H1 (cell line): ENCODE measurements around the gene KLHL17. TPM values are rescaled to one million over a fixed set of nuclear protein-coding genes. Genes with fewer than 3 reads are reported as not detected.

Experiments
- CTCF ChIA-PET: fragments of 300-600 bp; sonication (Branson Sonifier 250); formaldehyde crosslinking; loops from one replicate; lab custom pipeline; 2021; ENCODE audit not compliant: partially characterized antibody; lab: Charles Lee
- POLR2A ChIA-PET: fragments of 300-600 bp; sonication (Branson Sonifier 250); formaldehyde crosslinking; loops from one replicate; lab custom pipeline; 2021; ENCODE audit warnings: inconsistent platforms; ENCODE audit not compliant: partially characterized antibody; lab: Charles Lee
- DNase-seq, 2 experiments: peaks; one replicate each; pipeline versions ENCODE4 v3.0.0 to v3.0.0-alpha.2; 2010 to 2022; ENCODE audit warnings: low spot score in 2 of 2, low read depth in 1 of 2, mixed read lengths in 1 of 2
- FAIRE-seq: peaks from 2 replicates; lab custom pipeline; 2011; peaks lifted over from hg19 to GRCh38; lab: Jason Lieb, UNC
- H2AFZ ChIP-seq: 2 replicates; pipeline ENCODE4 v1.8.1; 2012; ENCODE audit warnings: low read length, inconsistent platforms
- H2AK5ac ChIP-seq: 2 replicates; pipeline ENCODE4 v1.6.1; 2013; ENCODE audit warnings: low read depth, low read length
- H2BK120ac ChIP-seq: replicated peaks from 2 replicates; pipeline ENCODE3; 2013; ENCODE audit warnings: low read depth, low read length, inconsistent platforms
- H2BK12ac ChIP-seq: 2 replicates; pipeline ENCODE4 v1.6.1; 2013; ENCODE audit warnings: low read depth, low read length
- H2BK15ac ChIP-seq: 2 replicates; pipeline ENCODE4 v1.6.1; 2013; ENCODE audit warnings: low read length
- H2BK20ac ChIP-seq: 2 replicates; pipeline ENCODE4 v1.6.1; 2013; ENCODE audit warnings: low read length
- H2BK5ac ChIP-seq: 2 replicates; pipeline ENCODE4 v1.6.1; 2013; ENCODE audit warnings: low read depth, low read length
- H3K14ac ChIP-seq: 2 replicates; pipeline ENCODE4 v1.6.1; 2013; ENCODE audit warnings: inconsistent platforms; ENCODE audit not compliant: insufficient read length
- H3K18ac ChIP-seq: 2 replicates; pipeline ENCODE4 v1.6.1; 2013; ENCODE audit warnings: low read length; ENCODE audit errors: extremely low read depth
- H3K23ac ChIP-seq: 2 replicates; pipeline ENCODE4 v1.6.1; 2013; ENCODE audit warnings: inconsistent platforms; ENCODE audit not compliant: insufficient read length
- H3K23me2 ChIP-seq: 2 replicates; pipeline ENCODE4 v1.6.1; 2013; ENCODE audit warnings: low read depth, low read length
- H3K27ac ChIP-seq: 2 replicates; pipeline ENCODE4 v1.6.1; 2011; ENCODE audit warnings: low read depth, low read length, inconsistent platforms
- H3K27me3 ChIP-seq, 4 experiments: replicated peaks in 1 of 4; 1 replicate in 1 of 4; 2 replicates in 3 of 4; pipeline versions ENCODE4 v1.6.1 to v1.8.1; 2011 to 2013; ENCODE audit warnings: low read length in 3 of 4, mild to moderate bottlenecking in 3 of 4, inconsistent platforms in 2 of 4, mixed read lengths in 2 of 4, moderate library complexity in 1 of 4; ENCODE audit not compliant: control insufficient read depth in 3 of 4, insufficient read depth in 3 of 4; ENCODE audit errors: extremely low read depth in 1 of 4
- H3K36me3 ChIP-seq, 4 experiments: 2 replicates each; pipeline versions ENCODE4 v1.6.1 to v1.8.1; 2011 to 2013; ENCODE audit warnings: mild to moderate bottlenecking in 4 of 4, low read length in 3 of 4, moderate library complexity in 2 of 4, control low read depth in 1 of 4, inconsistent platforms in 1 of 4; ENCODE audit not compliant: insufficient read depth in 4 of 4, control insufficient read depth in 2 of 4
- H3K4ac ChIP-seq: replicated peaks from 2 replicates; pipeline ENCODE3; 2013; ENCODE audit warnings: low read length, low read depth, mixed read lengths, inconsistent platforms; ENCODE audit not compliant: insufficient read length
- H3K4me1 ChIP-seq, 4 experiments: replicated peaks in 1 of 4; 1 replicate in 1 of 4; 2 replicates in 3 of 4; pipeline versions ENCODE4 v1.6.1 to v1.8.1; 2011 to 2013; ENCODE audit warnings: low read length in 3 of 4, inconsistent platforms in 2 of 4, mixed read lengths in 1 of 4; ENCODE audit not compliant: insufficient read depth in 4 of 4, control insufficient read depth in 3 of 4
- H3K4me2 ChIP-seq, 2 experiments: 2 replicates each; pipeline versions ENCODE4 v1.6.1 to v1.8.1; 2011 to 2013; ENCODE audit warnings: low read depth in 2 of 2, low read length in 2 of 2, control low read depth in 1 of 2, inconsistent platforms in 1 of 2, mild to moderate bottlenecking in 1 of 2; ENCODE audit not compliant: insufficient read depth in 1 of 2
- H3K4me3 ChIP-seq, 4 experiments: fragments of 200-600, 300-600 bp in 1 of 4; sonication (generic), shearing (Covaris generic), sonication (Bioruptor Twin) in 1 of 4; 2 replicates each; pipeline versions ENCODE4 v1.5.1 to v1.8.1; 2011 to 2016; ENCODE audit warnings: low read length in 4 of 4, low read depth in 3 of 4, control low read depth in 2 of 4, inconsistent platforms in 2 of 4, mild to moderate bottlenecking in 2 of 4, mixed read lengths in 1 of 4, moderate library complexity in 1 of 4; ENCODE audit not compliant: insufficient read depth in 2 of 4; ENCODE audit errors: extremely low read depth in 1 of 4
- H3K56ac ChIP-seq: replicated peaks from 2 replicates; pipeline ENCODE3; 2013; ENCODE audit warnings: low read depth, mild to moderate bottlenecking, mixed read lengths, low read length, inconsistent platforms; ENCODE audit not compliant: insufficient read length
- H3K79me1 ChIP-seq: 2 replicates; pipeline ENCODE4 v1.6.1; 2013; ENCODE audit warnings: low read depth, low read length, control low read depth
- H3K79me2 ChIP-seq, 2 experiments: 2 replicates each; pipeline versions ENCODE4 v1.6.1 to v1.8.1; 2012 to 2013; ENCODE audit warnings: low read length in 2 of 2, mild to moderate bottlenecking in 2 of 2, inconsistent platforms in 1 of 2; ENCODE audit not compliant: insufficient read depth in 2 of 2, control insufficient read depth in 1 of 2
- H3K9ac ChIP-seq, 4 experiments: replicated peaks in 1 of 4; 1 replicate in 1 of 4; 2 replicates in 3 of 4; pipeline versions ENCODE4 v1.6.1 to v1.8.1; 2011 to 2013; ENCODE audit warnings: low read depth in 3 of 4, low read length in 3 of 4, control low read depth in 2 of 4, mild to moderate bottlenecking in 2 of 4, moderate library complexity in 2 of 4, inconsistent platforms in 1 of 4; ENCODE audit errors: extremely low read depth in 1 of 4
- H3K9me3 ChIP-seq, 2 experiments: 2 replicates each; pipeline versions ENCODE4 v1.6.1 to v1.8.1; 2012 to 2013; ENCODE audit warnings: mild to moderate bottlenecking in 2 of 2, moderate library complexity in 2 of 2, control low read depth in 1 of 2, inconsistent platforms in 1 of 2, low read depth in 1 of 2, low read length in 1 of 2, mixed read lengths in 1 of 2; ENCODE audit not compliant: insufficient read depth in 2 of 2
- H4K20me1 ChIP-seq, 2 experiments: replicated peaks in 1 of 2; 2 replicates each; pipeline versions ENCODE3 to v1.8.1; 2011 to 2013; ENCODE audit warnings: inconsistent platforms in 2 of 2, low read length in 2 of 2, mild to moderate bottlenecking in 1 of 2; ENCODE audit not compliant: insufficient read depth in 2 of 2, control insufficient read depth in 1 of 2
- H4K5ac ChIP-seq: 2 replicates; pipeline ENCODE4 v1.6.1; 2013; ENCODE audit warnings: low read length, low read depth, mixed read lengths, inconsistent platforms; ENCODE audit not compliant: insufficient read length
- H4K8ac ChIP-seq: 2 replicates; pipeline ENCODE4 v1.8.0; 2013; ENCODE audit warnings: mild to moderate bottlenecking, moderate library complexity, low read length, inconsistent platforms; ENCODE audit not compliant: insufficient read depth; ENCODE audit errors: extremely low read depth
- H4K91ac ChIP-seq: replicated peaks from 2 replicates; pipeline ENCODE3; 2013; ENCODE audit warnings: low read length, mixed read lengths, inconsistent platforms; ENCODE audit not compliant: insufficient read length
- ASH2L ChIP-seq: fragments of 200-600, 300-600 bp; sonication (generic); IDR thresholded peaks from one replicate; pipeline ENCODE4 v1.7.1; 2017; ENCODE audit warnings: low read length
- BRCA1 ChIP-seq: IDR thresholded peaks from 2 replicates; pipeline ENCODE4 v1.6.1; 2012; ENCODE audit warnings: low read depth, low read length, improper control_type of control experiment
- CBX5 ChIP-seq: fragments of 300-800, 300-1000 bp; sonication (generic); IDR thresholded peaks from 2 replicates; pipeline ENCODE4 v1.7.1; 2016; ENCODE audit warnings: antibody characterized with exemption, low read length, low read depth
- CHD2 ChIP-seq: IDR thresholded peaks from 2 replicates; pipeline ENCODE4 v1.6.1; 2012; ENCODE audit warnings: low read length, improper control_type of control experiment
- EZH2 ChIP-seq: fragments of 200-600 bp; sonication (generic); IDR thresholded peaks from 2 replicates; pipeline ENCODE4 v1.7.1; 2012; ENCODE audit warnings: low read depth, mild to moderate bottlenecking, moderate library complexity, low read length, inconsistent platforms; ENCODE audit not compliant: severe bottlenecking
- GABPA ChIP-seq: IDR thresholded peaks from 2 replicates; pipeline ENCODE4 v1.6.1; 2011; ENCODE audit warnings: mild to moderate bottlenecking, low read length, moderate library complexity, borderline replicate concordance; ENCODE audit not compliant: insufficient read depth
- JUN ChIP-seq: IDR thresholded peaks from 2 replicates; pipeline ENCODE4 v1.6.1; 2011; ENCODE audit warnings: low read depth, mild to moderate bottlenecking, improper control_type of control experiment, low read length
- KDM5A ChIP-seq: fragments of 200-600 bp; IDR thresholded peaks from 2 replicates; pipeline ENCODE4 v1.7.1; 2012; ENCODE audit warnings: mild to moderate bottlenecking, low read length, inconsistent platforms, mixed read lengths
- RBBP5 ChIP-seq: IDR thresholded peaks from 2 replicates; pipeline ENCODE4 v1.7.1; 2012; ENCODE audit warnings: low read depth, mild to moderate bottlenecking, inconsistent platforms, low read length, moderate library complexity, borderline replicate concordance
- RFX5 ChIP-seq: IDR thresholded peaks from 2 replicates; pipeline ENCODE4 v1.6.1; 2011; ENCODE audit warnings: low read depth, low read length, improper control_type of control experiment, borderline replicate concordance
- TAF1 ChIP-seq: IDR thresholded peaks from 2 replicates; pipeline ENCODE4 v1.6.1; 2011; ENCODE audit warnings: mild to moderate bottlenecking, low read depth, low read length
- ZNF274 ChIP-seq: IDR thresholded peaks from 2 replicates; pipeline ENCODE4 v1.7.0; 2012; ENCODE audit warnings: low read length, borderline replicate concordance; ENCODE audit errors: extremely low read depth
- WGBS, 2 experiments: shearing (Covaris generic) in 1 of 2; methylation state at CpG; one replicate each; pipeline versions ENCODE4 v1.1.6 to v1.1.7; 2013 to 2015; ENCODE audit warnings: low lambda C conversion rate in 2 of 2, mixed read lengths in 2 of 2, inconsistent platforms in 1 of 2, low coverage in 1 of 2, missing lambda C conversion rate in 1 of 2; ENCODE audit not compliant: insufficient replicate concordance in 2 of 2, insufficient coverage in 1 of 2, insufficient read length in 1 of 2; ENCODE audit errors: extremely low coverage in 1 of 2, missing lambda C conversion rate in 1 of 2; 5-methylcytosine and 5-hydroxymethylcytosine counted together
- polyA plus RNA-seq, 7 experiments: library from polyadenylated mRNA; depleted of rRNA in 3 of 7; stranded (reverse) in 5 of 7; unstranded in 2 of 7; fragments of >200 nt in 5 of 7; fragments of 200-250 nt in 2 of 7; gene quantifications; 1 replicate in 5 of 7; 2 replicates in 1 of 7; 4 replicates in 1 of 7; pipeline versions ENCODE4 v1.2.1 to v1.2.3, GENCODE V29; 2011 to 2013; ENCODE audit warnings: missing spikeins in 2 of 7, mixed read lengths in 2 of 7
- total RNA-seq: library from RNA; stranded (reverse); fragmentation: NEBNext Ultra II Directional; extraction: Animal tissue kit (Norgen Biotek cat#: 25700); gene quantifications from 2 replicates; pipeline ENCODE4 v1.2.1, GENCODE V29; 2021
- TF ChIP-seq, protein P1 (sequence below): IDR thresholded peaks from 2 replicates; pipeline ENCODE4 v1.6.1; 2011; ENCODE audit warnings: low read depth, mild to moderate bottlenecking, low read length; ENCODE audit not compliant: insufficient read depth

KLHL17 gene
- total and polyA plus RNA-seq, 2 of the 8 experiments (the other 6 are each of a cell fraction or from before 2014, with no cell fraction given) = 32.6 to 36.1 TPM

DNA sequence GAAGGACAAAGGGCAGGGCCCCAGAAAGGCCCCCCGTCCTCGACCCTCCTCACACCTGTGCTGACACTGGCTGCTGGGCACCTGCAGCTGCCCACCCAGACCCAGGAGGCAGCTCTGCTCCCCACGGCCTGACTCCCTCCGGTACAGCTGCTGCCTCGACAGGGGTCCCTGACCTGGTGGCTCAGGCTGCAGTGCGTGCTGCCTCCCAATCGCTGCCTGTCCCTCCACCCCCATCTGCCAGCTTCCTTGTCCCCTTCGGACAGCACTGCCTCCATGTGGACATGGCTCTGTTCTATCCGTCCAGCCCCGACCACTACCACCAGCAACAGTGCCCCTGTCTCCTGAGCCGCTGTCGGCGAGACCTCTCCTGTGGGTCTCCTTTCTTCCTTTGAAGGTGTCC is 5.5 kb upstream of the KLHL17 start:
- H2BK120ac ChIP-seq = no peak overlapping the region
- H3K79me1 ChIP-seq = peaks cover 19% of the 10 kb centered on the region
- no peak overlapping the region for H3K27ac ChIP-seq
- no peak overlapping the region for H3K9ac ChIP-seq
- H3K18ac ChIP-seq = no peak overlapping the region
- H3K23ac ChIP-seq = no peak overlapping the region
- no peak overlapping the region for H2AFZ ChIP-seq
- H3K14ac ChIP-seq = no peak overlapping the region
- H3K36me3 ChIP-seq = peaks cover 8 to 60% (median 39%) of the 10 kb centered on the region in 4 experiments; a peak in 7 of 8 replicates
- no peak overlapping the region for H2BK5ac ChIP-seq
- DNase-seq = no peak
- no peaks in the 10 kb centered on the region; a peak in 1 of 4 replicates for H3K9me3 ChIP-seq
- H4K5ac ChIP-seq = no peak overlapping the region
- H3K27me3 ChIP-seq = peaks cover 4 to 7% (median 6%) of the 10 kb centered on the region in 4 experiments
- H3K4me1 ChIP-seq = peaks cover 0 to 4% (median 0%) of the 10 kb centered on the region in 4 experiments; a peak in 1 of 7 replicates
- no peak overlapping the region for H3K4ac ChIP-seq
- H3K56ac ChIP-seq = no peak overlapping the region
- POLR2A ChIA-PET = interaction anchor here (8.8 kb wide), 1 partner anchor 13 kb away, joined by 65 read pairs; no protein-coding TSS in a partner anchor
- no peak for FAIRE-seq
- H3K4me3 ChIP-seq = no peak overlapping the region
- CTCF ChIA-PET = interaction anchor here (1.7 to 2.1 kb wide), 3 partner anchors 21 to 109 kb away, joined by 3 to 5 read pairs (median 4); no protein-coding TSS in a partner anchor
- peaks cover 6% of the 10 kb centered on the region for H3K23me2 ChIP-seq
- H2AK5ac ChIP-seq = no peak overlapping the region
- H2BK20ac ChIP-seq = no peak overlapping the region
- WGBS, 2 experiments = 90% methylated on average over 13 of the region's 13 CpGs; no CpG with 5 or more reads in 1 of the 2 experiments
- no peak overlapping the region for H2BK12ac ChIP-seq
- no peak overlapping the region for H4K91ac ChIP-seq
- no peak overlapping the region for H3K4me2 ChIP-seq
- no peak overlapping the region for H2BK15ac ChIP-seq
- H4K8ac ChIP-seq = no peak overlapping the region; the same call in 1 of the 2 replicates
- peaks cover 0 to 14% of the 10 kb centered on the region in 2 experiments; a peak in 3 of 4 replicates for H3K79me2 ChIP-seq
- peaks cover 22 to 29% of the 10 kb centered on the region in 2 experiments for H4K20me1 ChIP-seq
- TF ChIP-seq ASH2L = no peak
- TF ChIP-seq ZNF274 = no peak
- no peak for TF ChIP-seq JUN
- TF ChIP-seq, protein P1, sequence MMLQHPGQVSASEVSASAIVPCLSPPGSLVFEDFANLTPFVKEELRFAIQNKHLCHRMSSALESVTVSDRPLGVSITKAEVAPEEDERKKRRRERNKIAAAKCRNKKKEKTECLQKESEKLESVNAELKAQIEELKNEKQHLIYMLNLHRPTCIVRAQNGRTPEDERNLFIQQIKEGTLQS = no peak
- no peak for TF ChIP-seq CBX5
- TF ChIP-seq CHD2 = no peak
- TF ChIP-seq GABPA = no peak
- TF ChIP-seq BRCA1 = no peak
- TF ChIP-seq RBBP5 = no peak
- no peak for TF ChIP-seq RFX5
- no peak for TF ChIP-seq TAF1
- TF ChIP-seq KDM5A = no peak
- no peak for TF ChIP-seq EZH2
